Endothelial cell of umbilical vein (primary cell): ENCODE results near the gene ERMN. TPM values are rescaled to one million over a fixed set of nuclear protein-coding genes. Genes with fewer than 3 reads are reported as not detected.

ENCODE experiments used
- BruUV-seq: library from RNA; stranded (reverse); fragments of 400-500 nt; replicated peaks from 2 replicates; lab custom pipeline; 2021; lab: Mats Ljungman, UMichigan
- CTCF ChIA-PET: fragments of 300-600, 350-600 bp; sonication (Branson Sonifier 250); formaldehyde crosslinking; loops from one replicate; lab custom pipeline; 2021; ENCODE audit warnings: antibody characterized with exemption, inconsistent platforms; lab: Charles Lee
- POLR2A ChIA-PET: fragments of 300-600, 350-600 bp; sonication (Branson Sonifier 250); formaldehyde crosslinking; loops from one replicate; lab custom pipeline; 2021; ENCODE audit warnings: antibody characterized with exemption, inconsistent platforms; lab: Charles Lee
- DNase-seq: peaks from one replicate; pipeline ENCODE4 v3.0.0-alpha.2; 2011; ENCODE audit warnings: low read depth, low spot score
- FAIRE-seq: peaks from 2 replicates; lab custom pipeline; 2011; peaks lifted over from hg19 to GRCh38; lab: Jason Lieb, UNC
- H2AFZ ChIP-seq: 2 replicates; pipeline ENCODE4 v1.6.0; 2012; ENCODE audit warnings: low read depth, low read length, control low read depth, inconsistent platforms
- H3K27ac ChIP-seq: 2 replicates; pipeline ENCODE4 v1.5.1; 2011; ENCODE audit warnings: low read depth, mild to moderate bottlenecking, control low read depth, low read length, moderate library complexity; ENCODE audit not compliant: insufficient read depth
- H3K27me3 ChIP-seq, 2 experiments: 2 replicates each; pipeline versions ENCODE4 v1.6.0 to v1.6.1; 2011; ENCODE audit warnings: low read length in 2 of 2, mixed read lengths in 1 of 2; ENCODE audit not compliant: control insufficient read depth in 2 of 2, insufficient read depth in 2 of 2
- H3K36me3 ChIP-seq, 2 experiments: 2 replicates in 1 of 2; 3 replicates in 1 of 2; pipeline ENCODE4 v1.5.1; 2011; ENCODE audit warnings: low read length in 2 of 2, mild to moderate bottlenecking in 1 of 2, moderate library complexity in 1 of 2; ENCODE audit not compliant: control insufficient read depth in 2 of 2, insufficient read depth in 2 of 2; ENCODE audit errors: extremely low read depth in 1 of 2
- H3K4me1 ChIP-seq: 3 replicates; pipeline ENCODE4 v1.5.1; 2011; ENCODE audit warnings: mild to moderate bottlenecking, low read length; ENCODE audit not compliant: control insufficient read depth, insufficient read depth; ENCODE audit errors: extremely low read depth
- H3K4me2 ChIP-seq: 2 replicates; pipeline ENCODE4 v1.6.1; 2011; ENCODE audit warnings: low read length, control low read depth, mixed read lengths; ENCODE audit not compliant: insufficient read depth
- H3K4me3 ChIP-seq, 3 experiments: fragments of 200-600 bp in 1 of 3; sonication (generic), shearing (Covaris generic) in 1 of 3; replicated peaks in 1 of 3; 2 replicates each; pipeline ENCODE4 v1.5.1; 2011 to 2016; ENCODE audit warnings: control low read depth in 3 of 3, low read length in 3 of 3, mild to moderate bottlenecking in 2 of 3, inconsistent platforms in 1 of 3, low read depth in 1 of 3, moderate library complexity in 1 of 3; ENCODE audit not compliant: insufficient read depth in 1 of 3
- H3K79me2 ChIP-seq: 2 replicates; pipeline ENCODE4 v1.6.0; 2012; ENCODE audit warnings: low read length, inconsistent platforms; ENCODE audit not compliant: control insufficient read depth, insufficient read depth
- H3K9ac ChIP-seq: replicated peaks from 2 replicates; pipeline ENCODE3; 2011; ENCODE audit warnings: low read length, control low read depth; ENCODE audit not compliant: insufficient read depth; ENCODE audit errors: extremely low read depth
- H3K9me1 ChIP-seq: replicated peaks from 3 replicates; pipeline ENCODE4 v1.6.0; 2011; ENCODE audit warnings: mild to moderate bottlenecking, low read length; ENCODE audit not compliant: control insufficient read depth, insufficient read depth; ENCODE audit errors: extremely low read depth
- H3K9me3 ChIP-seq: replicated peaks from 2 replicates; pipeline ENCODE4 v1.5.1; 2012; ENCODE audit warnings: low read length, inconsistent platforms; ENCODE audit not compliant: control insufficient read depth, insufficient read depth
- H4K20me1 ChIP-seq: replicated peaks from 2 replicates; pipeline ENCODE3; 2011; ENCODE audit warnings: mild to moderate bottlenecking, low read length; ENCODE audit not compliant: control insufficient read depth, insufficient read depth; ENCODE audit errors: extremely low read depth
- EZH2 ChIP-seq: IDR thresholded peaks from 2 replicates; pipeline ENCODE4 v1.6.1; 2012; ENCODE audit warnings: borderline replicate concordance, low read depth, mild to moderate bottlenecking, moderate library complexity, low read length, inconsistent platforms; ENCODE audit not compliant: severe bottlenecking
- FOS ChIP-seq: IDR thresholded peaks from 2 replicates; pipeline ENCODE4 v1.6.1; 2011; ENCODE audit warnings: mild to moderate bottlenecking, low read length, moderate library complexity, borderline replicate concordance; ENCODE audit not compliant: insufficient read depth
- GATA2 ChIP-seq: IDR thresholded peaks from 2 replicates; pipeline ENCODE4 v1.7.0; 2011; ENCODE audit warnings: low read depth, mild to moderate bottlenecking, moderate library complexity, mixed read lengths, low read length; ENCODE audit not compliant: insufficient read length, insufficient read depth
- JUN ChIP-seq: IDR thresholded peaks from 2 replicates; pipeline ENCODE4 v1.6.1; 2011; ENCODE audit warnings: borderline replicate concordance, low read depth; ENCODE audit not compliant: insufficient read length, insufficient read depth
- MYC ChIP-seq: IDR thresholded peaks from one replicate; pipeline ENCODE4 v1.6.1; 2011; ENCODE audit warnings: mild to moderate bottlenecking, low read depth, low read length
- POLR2A ChIP-seq: IDR thresholded peaks from 2 replicates; pipeline ENCODE4 v1.6.1; 2012; ENCODE audit warnings: low read depth, mild to moderate bottlenecking, control low read depth, low read length
- POLR2AphosphoS5 ChIP-seq: IDR thresholded peaks from 2 replicates; pipeline ENCODE4 v1.6.1; 2012; ENCODE audit warnings: low read depth, mild to moderate bottlenecking, control low read depth, low read length, moderate library complexity; ENCODE audit not compliant: insufficient read depth
- dilution Hi-C: fragments of 300-500 bp; cut with MboI; formaldehyde crosslinking; loops from one replicate; pipeline ENCODE4 v1.15.0; 2019; ENCODE audit warnings: low sequenced_read_pairs; ENCODE audit not compliant: extremely low pct_ligation_motif_present
- intact Hi-C: fragments of 100-400 bp; cut with micrococcal nuclease; formaldehyde crosslinking; loops from one replicate; pipeline ENCODE4 v1.10.0; 2022
- polyA plus RNA-seq, 4 experiments: library from polyadenylated mRNA; depleted of rRNA in 3 of 4; stranded (reverse) in 3 of 4; unstranded in 1 of 4; fragments of >200 nt; gene quantifications; 2 replicates each; pipeline versions ENCODE4 v1.2.1 to v1.2.3, GENCODE V29; 2011 to 2012; ENCODE audit warnings: missing spikeins in 1 of 4
- total RNA-seq: library from RNA; stranded (reverse); gene quantifications from 2 replicates; pipeline ENCODE4 v1.2.3, GENCODE V29; 2021
- TF ChIP-seq, protein P1 (sequence below), 2 donors: IDR thresholded peaks; 1 replicate in 1 of 2; 2 replicates in 1 of 2; pipeline ENCODE4 v1.5.1; 2011; ENCODE audit warnings: low read length in 2 of 2, mild to moderate bottlenecking in 2 of 2, moderate library complexity in 2 of 2, control low read depth in 1 of 2, inconsistent platforms in 1 of 2, low read depth in 1 of 2; ENCODE audit not compliant: insufficient read depth in 1 of 2; ENCODE audit errors: extremely low read depth in 1 of 2
- TF ChIP-seq, protein P2 (sequence below): IDR thresholded peaks from 2 replicates; pipeline ENCODE4 v1.6.1; 2011; ENCODE audit not compliant: insufficient read depth, insufficient read length

ERMN gene
- total and polyA plus RNA-seq, 2 donors (not counting 3 experiments of a cell fraction or from before 2014, with no cell fraction given): not detected

DNA sequence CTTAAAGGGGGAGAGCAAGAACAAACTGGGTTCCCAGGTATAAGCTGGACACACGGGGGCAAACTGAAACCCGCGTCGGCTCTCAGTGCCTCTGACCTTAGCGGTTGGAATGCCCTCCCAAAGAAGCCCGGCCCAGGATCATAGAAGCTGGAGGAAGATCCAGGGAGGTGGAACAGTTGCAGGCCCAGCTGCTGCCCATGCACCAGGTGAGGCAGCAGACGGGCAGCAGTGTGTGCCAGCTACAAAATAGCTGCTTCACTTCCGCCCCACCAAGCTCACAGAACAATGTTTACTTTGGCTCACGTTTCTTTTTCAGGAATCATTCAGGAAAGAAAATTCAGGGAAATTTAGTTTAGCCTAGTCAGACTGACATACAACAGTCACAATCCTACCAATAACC lies 3.9 kb upstream of the ERMN start:
- Histone ChIP-seq H3K79me2 (no peaks in the 10 kb centered on the region), H3K4me3 (no peak overlapping the region), H3K27ac (no peak overlapping the region), H3K4me2 (no peak overlapping the region), H3K4me1 (no peaks in the 10 kb centered on the region), H3K9me1 (no peaks in the 10 kb centered on the region), H3K36me3 (no peaks in the 10 kb centered on the region), H4K20me1 (no peaks in the 10 kb centered on the region), H3K27me3 (no peaks in the 10 kb centered on the region), H3K9ac (no peak overlapping the region), H3K9me3 (no peaks in the 10 kb centered on the region), H2AFZ (no peak overlapping the region)
- ChIA-PET POLR2A (no interaction called here), CTCF (interaction anchor here (0.6 to 15.2 kb wide), 5 partner anchors 8 to 1957 kb away, joined by 3 to 249 read pairs (median 3); no protein-coding TSS in a partner anchor)
- intact Hi-C loops: loop anchor here (5.0 kb wide), 1 partner anchor 1957 kb away; no protein-coding TSS in a partner anchor
- no TSS peak for BruUV-seq
- no peak for TF ChIP-seq JUN
- TF ChIP-seq, protein P1, sequence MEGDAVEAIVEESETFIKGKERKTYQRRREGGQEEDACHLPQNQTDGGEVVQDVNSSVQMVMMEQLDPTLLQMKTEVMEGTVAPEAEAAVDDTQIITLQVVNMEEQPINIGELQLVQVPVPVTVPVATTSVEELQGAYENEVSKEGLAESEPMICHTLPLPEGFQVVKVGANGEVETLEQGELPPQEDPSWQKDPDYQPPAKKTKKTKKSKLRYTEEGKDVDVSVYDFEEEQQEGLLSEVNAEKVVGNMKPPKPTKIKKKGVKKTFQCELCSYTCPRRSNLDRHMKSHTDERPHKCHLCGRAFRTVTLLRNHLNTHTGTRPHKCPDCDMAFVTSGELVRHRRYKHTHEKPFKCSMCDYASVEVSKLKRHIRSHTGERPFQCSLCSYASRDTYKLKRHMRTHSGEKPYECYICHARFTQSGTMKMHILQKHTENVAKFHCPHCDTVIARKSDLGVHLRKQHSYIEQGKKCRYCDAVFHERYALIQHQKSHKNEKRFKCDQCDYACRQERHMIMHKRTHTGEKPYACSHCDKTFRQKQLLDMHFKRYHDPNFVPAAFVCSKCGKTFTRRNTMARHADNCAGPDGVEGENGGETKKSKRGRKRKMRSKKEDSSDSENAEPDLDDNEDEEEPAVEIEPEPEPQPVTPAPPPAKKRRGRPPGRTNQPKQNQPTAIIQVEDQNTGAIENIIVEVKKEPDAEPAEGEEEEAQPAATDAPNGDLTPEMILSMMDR (IDR thresholded peaks at IDR 0.05; ENCODE audit: extremely low read depth in 1 of 2, insufficient read depth in 1 of 2, low read depth in 1 of 2, low read length in 2 of 2): no peak
- TF ChIP-seq GATA2: no peak
- no peak for TF ChIP-seq FOS
- TF ChIP-seq POLR2AphosphoS5: no peak
- no peak for TF ChIP-seq POLR2A
- TF ChIP-seq EZH2: no peak
- TF ChIP-seq, protein P2, sequence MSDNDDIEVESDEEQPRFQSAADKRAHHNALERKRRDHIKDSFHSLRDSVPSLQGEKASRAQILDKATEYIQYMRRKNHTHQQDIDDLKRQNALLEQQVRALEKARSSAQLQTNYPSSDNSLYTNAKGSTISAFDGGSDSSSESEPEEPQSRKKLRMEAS: no peak
- TF ChIP-seq MYC: no peak
- FAIRE-seq: no peak
- dilution Hi-C loops: no loop called here
- DNase-seq: no peak
